Globus pallidus (tissue), 1 donor: ENCODE results near the gene JAZF1.

Source experiments
- DNase-seq: peaks from one replicate; pipeline ENCODE4 v3.0.0-alpha.2; 2015; ENCODE audit warnings: low spot score

JAZF1 gene

DNA sequence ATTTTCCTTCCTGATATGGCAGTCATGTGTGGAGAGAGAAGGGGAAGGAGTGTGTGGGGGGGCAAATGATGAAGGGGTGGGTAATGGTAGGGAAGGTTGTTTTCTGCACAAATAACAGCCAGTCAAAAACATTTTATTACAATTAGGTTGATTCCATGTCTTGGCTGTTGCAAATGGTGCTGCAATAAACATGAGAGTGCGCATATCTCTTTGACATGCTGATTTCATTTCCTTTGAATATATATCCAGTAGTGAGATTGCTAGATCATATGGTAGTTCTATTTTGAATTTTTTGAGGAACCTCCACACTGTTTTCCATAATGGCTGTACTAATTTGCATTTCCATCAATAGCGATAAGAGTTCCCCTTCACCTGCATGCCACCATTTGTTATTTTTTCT, 10.6 kb upstream of the JAZF1 start:
- DNase-seq: no peak

DNA sequence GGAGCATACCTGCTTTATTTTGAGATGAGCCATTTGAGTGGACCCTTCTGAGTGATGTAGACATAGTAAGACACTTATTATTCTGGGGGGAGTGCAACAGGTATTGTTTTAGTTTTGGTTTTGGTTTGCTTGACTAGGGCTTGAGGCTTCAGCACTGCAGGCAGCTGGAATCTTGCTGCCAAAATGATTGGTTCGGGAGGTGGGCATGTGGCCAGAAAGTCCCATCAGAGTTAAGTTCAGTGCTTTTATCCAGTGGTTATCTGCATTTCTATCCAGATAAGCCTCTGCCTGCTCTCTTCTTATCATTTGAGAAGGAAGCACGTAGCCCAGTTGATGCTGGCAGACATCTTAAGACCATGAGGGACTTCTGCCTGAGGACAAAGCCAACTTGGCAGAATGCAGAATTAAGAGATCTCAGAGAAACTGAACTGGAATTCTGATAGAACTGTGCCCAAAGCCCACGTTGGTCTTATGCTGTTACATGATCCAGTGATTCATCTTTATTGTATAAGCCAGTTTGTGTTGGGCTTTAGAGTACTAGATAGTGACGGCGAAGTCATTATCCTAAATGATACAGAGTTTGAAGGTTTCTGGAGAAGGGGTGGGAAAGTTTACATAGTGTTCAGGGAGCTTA, 9.6 kb upstream of the JAZF1 start:
- no peak for DNase-seq

DNA sequence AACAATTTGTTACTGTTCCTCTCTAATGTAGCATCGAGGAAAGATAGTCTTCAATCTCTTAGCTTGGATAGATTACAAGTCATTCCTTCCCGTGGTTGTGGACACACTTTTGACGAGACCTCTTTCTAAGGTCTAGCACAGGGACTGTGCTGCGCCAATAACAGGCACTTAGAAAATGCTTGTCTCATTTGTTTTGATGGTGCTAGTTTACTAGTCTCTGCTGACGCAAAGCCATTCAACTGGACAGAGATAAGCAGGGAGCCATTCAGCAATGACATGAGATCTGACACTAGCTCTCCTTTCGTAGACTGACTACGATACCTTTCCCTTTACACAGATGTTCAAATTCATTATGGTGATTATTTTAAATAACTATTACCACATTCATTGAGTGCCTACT, 6.4 kb upstream of the JAZF1 start:
- DNase-seq: no peak

DNA sequence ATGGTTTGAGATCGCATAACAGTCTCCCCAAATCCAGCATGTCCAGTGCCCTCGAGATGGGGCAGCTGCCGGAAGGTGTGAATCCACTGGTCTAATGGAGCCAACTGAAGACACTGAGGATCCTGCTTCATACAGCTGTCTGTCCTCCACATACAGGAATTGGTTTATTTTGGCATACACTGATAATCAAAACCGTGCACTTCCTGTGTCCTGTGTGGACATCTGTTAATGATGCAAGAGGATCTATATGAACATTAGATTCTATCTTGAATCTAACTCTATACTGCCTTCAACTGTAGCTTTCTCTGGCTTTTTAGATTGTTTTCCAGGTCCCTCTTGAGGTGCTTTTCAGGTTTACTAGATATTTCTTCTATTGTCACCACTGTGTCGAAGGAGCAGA, 3.0 kb upstream of the JAZF1 start:
- no peak for DNase-seq

DNA sequence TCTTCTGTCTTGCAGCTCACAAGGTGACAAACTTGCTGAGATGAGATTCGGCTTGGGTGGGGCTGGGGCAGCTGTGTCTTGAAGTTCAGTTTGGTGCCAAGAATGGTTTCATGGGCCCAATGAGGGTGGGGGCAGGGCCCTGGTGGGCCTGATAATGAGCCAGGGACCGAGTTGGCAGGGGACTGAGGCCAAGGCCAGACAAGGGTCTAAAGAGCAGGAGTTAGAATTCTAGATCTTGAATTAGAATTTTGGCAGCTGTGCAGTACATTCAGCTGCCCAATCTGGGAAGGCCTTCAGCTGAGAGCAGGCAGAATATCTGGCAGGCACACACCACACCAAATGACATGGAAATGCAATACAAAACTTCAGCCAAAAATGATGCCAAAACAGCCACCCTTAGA, 1.5 kb upstream of the JAZF1 start:
- DNase-seq: peak; percentile 54

DNA sequence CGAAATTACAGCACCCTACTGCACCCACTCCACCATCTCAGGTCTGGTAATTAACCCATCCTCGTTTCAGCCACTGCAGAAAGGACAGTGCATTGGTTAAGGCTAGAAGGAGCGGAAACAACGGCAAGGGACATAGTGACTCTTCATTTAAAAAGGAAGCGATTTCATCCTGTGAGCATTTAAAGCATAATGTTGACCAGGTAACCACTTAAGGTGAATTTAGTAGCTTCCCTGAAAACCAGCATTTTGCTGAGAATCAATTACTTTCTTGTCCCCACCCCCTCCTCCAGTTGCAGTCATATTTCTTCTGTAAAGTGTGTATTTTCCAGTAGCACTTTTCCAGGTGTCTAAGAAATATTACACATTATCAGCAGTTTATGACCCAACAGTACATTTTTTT, 821 bp upstream of the JAZF1 start:
- DNase-seq: no peak

DNA sequence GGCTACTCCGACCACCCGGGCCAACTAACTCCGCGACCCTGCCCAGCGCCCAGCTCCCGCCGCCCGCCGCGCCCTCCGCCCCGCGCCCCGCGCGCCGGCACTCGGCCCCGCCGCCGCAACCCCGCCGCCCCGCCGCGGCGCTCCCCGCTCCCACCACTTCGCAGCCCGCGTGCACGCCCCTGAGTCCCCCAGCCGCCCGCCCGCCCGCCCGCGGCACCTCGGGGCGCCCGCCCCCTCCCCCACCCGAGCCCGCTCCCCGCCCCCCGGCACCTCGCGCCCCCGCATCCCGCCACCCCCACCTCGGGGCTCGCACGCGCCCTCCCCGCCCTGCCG, 598 bp downstream of the JAZF1 start:
- DNase-seq: no peak

DNA sequence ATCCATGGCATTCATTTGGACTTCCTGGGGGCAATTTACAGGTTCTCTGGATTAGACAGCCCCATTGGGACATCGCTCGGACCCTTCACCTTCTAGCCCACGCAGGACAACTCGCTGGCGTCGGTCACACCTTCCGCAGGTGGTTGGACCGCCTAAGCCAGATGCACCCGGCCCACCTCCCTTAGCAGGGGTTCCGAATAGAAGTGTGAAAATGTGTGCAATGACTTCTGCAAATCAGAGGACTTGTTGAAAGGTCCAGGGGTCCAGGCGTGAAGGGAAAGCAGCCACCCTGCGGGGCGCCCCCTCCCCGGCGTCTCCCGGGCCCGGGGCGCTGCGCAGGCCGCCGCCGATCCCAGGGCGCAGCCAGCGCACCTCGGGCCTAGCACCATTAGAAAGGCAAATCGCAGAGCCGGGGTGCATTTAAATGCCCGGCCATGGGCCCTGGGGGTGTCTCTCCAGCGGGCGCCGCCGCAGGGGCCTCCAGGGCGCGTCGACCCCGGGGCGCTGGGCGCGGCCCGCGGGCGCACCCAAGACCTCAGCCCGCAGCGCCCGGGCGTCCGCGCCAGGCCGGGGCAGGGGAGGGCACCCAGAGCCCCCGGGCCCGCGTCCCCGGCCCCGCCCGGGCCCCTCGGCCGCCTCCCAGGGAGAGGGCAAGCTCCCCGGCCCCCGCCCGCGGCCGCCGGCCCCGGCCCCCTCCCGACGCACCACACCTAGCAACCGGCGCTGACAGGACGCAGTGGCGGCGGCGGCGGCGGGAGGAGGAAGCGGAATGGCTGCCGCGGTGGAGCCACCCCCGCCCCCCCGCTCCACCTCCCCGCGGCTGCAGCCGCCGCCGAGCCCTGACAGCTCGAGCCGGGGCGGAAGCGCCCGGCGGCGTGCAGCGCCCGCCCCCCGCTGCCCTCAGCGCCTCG, 1.2 kb downstream of the JAZF1 start:
- peak; percentile 69 for DNase-seq

DNA sequence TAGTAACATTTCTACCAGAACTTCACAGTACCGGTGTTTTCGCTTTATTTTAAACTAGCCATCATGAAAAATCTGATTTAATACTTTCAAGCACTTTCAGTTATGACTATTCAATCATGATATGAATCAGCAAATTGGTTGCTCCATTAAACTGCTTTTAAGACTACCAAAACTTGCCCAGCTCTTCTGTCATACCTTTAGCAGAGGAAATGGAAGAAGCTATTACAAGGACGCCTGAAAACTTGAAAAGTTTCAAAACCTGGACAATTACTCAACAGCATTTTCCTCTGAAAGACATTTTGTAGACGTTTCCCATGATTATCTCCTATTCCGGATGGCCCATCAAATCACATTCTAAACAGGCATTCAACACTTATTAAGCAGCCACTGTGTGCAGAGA, 2.0 kb downstream of the JAZF1 start:
- DNase-seq: peak; percentile 28

DNA sequence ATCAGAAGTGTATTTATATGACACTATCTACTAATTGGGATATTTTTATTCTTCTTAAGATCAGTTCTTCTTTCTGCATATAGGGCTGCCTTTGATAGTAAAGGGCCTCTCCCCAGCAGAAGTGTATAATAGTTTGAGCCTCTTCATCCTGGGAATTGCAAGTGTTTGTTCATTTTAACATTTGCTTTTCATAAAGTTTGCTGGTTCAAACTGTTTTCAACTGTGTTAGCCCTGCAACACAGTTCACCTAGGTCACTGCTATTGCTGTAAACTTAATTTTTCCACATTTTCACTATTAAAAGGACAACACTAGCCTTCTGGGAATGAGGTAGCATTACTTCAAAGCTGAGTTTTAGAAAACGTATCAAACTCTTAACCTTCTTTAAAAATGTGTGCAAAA, 2.8 kb downstream of the JAZF1 start:
- no peak for DNase-seq

DNA sequence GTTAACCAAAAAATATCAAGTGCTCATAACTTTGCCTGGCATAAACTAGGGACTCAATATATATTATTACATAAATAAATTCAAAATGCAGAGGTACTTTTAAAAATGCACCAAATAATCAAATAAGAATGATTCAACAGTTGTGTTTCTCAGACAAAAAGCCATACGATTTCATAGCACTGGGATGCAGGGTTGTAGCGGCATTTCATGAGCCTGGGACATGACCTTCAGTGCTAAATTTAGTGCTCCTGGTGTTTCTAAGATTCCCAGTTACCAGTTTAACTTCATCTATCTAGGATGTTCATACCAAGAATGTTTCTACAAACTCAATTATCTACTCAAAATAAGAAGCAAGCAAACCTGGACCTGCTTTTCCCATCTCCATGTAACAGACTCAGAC, 4.0 kb downstream of the JAZF1 start:
- no peak for DNase-seq

DNA sequence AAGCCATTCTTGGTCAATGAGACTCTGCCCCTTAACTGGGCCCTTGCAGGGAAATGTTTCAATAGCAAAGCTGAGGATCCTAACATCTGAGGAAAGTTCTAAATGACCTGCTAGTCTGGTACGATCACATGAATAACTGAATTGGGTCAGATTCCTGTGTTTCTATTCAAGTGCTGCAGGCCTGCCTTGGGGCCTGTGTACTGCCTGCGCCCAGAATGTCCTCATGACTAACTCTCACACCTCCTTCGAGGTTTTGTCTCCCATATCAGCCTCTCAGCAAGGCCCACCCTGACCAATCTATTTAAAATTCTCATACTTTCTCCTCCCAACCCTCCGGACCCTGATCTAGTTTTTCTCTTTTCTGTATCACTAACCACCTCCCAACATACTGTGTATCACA, 4.4 kb downstream of the JAZF1 start:
- no peak for DNase-seq

DNA sequence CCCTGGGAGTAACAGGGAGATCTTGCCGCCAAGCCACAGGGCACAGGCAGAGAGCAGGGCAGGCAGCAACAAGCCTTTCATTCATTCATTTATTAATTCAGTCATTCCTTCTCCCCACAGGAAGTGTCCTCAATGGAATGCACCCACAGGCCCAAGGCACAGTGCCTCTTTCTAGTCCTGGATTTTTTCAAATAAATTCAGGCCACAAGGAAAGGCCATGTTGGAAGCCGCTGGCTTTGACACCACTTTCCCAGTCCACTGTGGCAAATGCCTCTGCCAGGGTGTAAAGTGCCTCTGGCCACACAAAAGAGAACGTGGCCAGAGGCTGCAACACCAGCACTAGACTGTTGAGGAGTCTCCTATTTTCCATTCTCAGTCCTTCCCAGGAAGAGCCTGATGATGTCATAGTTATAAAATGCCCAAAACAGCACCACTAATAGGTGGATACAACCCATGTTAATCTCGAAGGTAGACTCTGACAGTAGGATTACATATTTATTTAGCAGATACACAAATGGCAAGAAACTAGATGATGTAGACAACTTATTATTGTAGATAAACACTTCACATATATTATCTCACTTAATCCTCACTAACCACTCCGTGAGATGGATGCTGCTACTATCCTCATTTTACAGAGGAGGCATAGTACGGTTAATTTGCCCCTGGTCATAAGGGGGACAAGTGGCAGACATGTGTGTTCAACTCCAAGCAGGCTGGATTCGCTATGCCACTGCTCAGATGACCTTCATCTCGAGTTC, 5.5 kb downstream of the JAZF1 start:
- no peak for DNase-seq

DNA sequence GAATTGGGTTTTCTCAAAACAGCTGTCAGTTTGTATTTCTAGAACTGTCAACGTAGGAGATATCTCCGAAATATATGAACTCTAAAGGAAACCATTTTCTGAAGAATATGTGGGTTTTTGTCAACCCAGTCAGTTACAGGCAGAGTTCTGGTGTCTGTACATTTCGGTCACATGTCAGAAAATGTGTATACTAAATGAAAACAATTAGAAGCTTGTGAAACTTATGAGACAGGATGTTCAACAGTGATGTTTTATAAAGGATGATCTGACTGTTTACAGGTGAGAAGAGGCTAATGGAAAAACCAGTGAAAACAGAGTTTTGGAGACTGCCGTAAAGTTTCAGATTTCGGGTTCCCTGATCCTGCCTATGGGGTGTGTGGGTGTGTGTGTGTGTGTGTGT, 6.2 kb downstream of the JAZF1 start:
- DNase-seq: no peak

DNA sequence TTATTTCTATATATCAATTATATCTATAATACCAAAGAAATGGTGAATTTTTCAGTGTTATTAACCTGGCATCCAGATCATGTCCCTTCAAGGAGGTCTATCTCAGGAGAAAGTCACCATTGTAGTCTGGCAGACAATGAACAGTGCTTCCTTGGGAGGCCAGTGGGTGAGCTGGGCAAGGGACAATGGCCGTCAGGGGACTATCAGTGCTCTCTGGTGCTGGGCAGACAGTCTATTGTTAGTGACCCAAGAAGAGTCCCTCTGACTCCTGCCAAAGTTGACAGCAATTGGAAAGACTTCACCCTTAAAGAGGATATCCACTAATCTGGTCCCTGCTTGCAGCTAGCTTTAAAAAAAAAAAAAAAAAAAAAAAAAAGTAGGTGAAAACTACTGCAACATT, 7.1 kb downstream of the JAZF1 start:
- peak; percentile 66 for DNase-seq

DNA sequence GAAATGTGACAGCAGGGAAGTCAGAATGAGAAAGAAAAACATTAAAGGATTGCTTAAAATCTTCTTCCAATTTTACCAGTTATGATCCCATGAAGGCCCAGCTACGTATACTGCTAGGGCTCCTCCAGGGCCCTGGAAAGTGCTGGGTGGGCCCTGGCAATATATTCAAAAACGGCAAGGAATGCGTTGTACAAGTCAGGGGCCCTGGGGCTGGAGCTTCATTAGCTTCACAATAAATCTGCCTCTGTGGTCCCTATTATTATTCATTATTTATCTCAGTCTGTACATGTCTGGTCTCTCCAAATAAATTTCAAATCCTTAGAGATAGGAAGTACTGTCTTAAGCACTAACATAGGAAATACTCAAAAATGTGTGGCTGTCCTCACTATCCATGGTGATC, 7.6 kb downstream of the JAZF1 start:
- DNase-seq: no peak

DNA sequence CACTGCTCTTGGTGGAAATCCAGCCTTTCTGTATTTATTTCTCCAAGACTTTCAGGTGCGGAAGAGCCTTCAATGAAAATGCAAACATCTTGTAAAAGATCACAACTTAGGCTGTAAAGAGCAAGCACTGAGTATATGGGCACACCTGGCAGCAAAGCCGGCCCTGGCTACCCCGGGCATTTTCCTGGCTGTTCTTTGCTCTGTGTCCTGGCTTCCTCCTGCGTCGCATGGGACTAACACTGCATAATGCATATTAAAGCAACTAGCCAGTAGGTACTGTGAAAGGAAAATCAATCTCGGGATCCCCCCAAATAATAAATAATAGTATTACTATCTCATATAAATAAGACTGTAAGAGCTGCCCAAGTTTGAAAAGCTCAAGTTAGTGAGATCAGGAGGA, 9.9 kb downstream of the JAZF1 start:
- no peak for DNase-seq

DNA sequence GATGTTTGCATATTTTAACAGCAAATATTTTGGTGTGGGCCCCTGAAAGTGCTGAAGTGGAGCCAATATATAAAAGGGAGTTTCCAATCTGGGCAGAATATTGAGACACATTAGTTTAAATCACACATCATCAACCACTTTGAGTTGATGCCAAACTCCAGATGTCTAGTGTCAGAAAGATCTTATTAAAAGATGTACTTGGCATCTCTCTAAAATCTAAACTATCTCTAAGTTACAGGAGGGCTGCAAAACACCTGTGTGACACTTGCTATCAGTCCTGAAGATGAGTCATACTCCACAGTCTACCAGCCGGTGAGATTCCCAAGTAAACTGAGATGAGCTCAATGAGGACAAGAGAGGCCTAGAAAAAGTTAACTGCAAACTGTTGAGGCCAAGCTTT, 11.4 kb downstream of the JAZF1 start:
- no peak for DNase-seq

DNA sequence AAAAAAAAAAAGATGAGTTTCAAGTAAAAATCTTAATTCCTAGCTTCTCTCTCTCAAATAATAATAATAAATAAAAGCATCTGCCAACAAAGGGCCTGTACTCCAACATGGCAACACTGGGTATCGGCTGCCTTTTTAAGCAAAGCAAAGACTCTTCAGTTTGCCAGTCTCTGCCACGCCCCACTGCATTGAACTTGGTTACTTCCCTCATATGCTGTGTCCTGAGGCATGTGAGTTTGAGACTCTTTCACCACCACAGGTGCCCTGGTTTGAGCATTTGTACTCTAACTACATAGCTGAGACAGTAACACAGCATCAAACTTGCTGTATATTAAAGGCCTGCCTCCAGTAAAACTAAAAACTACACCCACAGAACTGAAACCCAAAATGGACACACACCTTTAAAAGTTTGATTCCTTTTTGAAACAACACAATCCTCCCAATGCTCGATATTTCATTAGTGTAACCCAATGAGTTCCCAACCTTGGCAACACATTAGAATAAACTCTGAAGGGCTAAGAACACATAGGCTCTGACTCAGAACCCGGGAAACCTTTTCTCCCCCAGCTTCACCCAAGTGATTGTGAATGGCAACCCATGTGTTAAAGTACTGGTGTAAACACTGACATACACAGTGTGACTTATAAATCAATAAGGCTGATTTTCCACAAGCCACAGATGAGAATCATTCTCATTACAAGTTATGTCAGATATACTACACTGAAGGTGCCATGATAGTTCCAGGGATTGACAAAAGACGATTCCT, 12.0 kb downstream of the JAZF1 start:
- no peak for DNase-seq

DNA sequence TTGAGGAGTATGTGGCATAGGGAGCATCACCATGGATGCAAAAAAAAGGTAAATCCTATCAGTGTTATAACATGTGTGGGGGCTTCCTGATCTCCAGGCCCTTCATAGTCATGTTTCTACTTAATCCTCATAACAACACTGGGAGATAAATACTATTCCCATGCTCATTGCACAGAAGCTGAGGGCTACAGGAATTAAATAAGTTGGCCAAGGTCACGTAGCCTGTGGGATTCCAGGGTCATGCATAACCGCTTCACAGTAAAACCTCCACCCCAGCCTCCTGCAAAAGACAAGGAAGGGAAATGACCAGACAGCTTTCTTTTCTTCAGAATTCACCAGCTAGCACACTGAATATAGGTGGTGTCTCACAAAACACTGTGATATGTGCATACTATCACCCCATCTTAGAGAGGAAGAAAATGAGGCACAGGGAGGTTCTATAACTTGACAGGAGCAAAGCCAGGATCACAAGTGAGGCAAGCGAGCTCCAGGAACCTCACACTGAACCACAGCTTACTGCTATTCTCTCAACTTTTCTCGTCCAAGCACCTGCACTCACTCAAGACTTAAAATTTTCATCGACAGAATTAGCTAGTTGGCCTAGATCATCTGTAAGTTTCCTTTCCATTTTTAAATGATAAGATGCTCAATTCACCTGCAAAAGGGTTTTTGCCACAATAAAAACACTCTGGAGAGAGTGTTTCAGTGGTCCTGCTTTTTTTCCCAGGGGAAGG, 13.4 kb downstream of the JAZF1 start:
- DNase-seq: no peak
